ENCODE data around the gene LANCL3.

GRCh38 chrX:37572108-37572587 lies 687 bp downstream of the LANCL3 start:
- TF ChIP-seq, protein P1, sequence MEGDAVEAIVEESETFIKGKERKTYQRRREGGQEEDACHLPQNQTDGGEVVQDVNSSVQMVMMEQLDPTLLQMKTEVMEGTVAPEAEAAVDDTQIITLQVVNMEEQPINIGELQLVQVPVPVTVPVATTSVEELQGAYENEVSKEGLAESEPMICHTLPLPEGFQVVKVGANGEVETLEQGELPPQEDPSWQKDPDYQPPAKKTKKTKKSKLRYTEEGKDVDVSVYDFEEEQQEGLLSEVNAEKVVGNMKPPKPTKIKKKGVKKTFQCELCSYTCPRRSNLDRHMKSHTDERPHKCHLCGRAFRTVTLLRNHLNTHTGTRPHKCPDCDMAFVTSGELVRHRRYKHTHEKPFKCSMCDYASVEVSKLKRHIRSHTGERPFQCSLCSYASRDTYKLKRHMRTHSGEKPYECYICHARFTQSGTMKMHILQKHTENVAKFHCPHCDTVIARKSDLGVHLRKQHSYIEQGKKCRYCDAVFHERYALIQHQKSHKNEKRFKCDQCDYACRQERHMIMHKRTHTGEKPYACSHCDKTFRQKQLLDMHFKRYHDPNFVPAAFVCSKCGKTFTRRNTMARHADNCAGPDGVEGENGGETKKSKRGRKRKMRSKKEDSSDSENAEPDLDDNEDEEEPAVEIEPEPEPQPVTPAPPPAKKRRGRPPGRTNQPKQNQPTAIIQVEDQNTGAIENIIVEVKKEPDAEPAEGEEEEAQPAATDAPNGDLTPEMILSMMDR (IDR thresholded peaks at IDR 0.05) = peak; percentile 34 to 60 (median 43)
- peak in 2 of 3 donors; percentile 11 to 30 for TF ChIP-seq POLR2AphosphoS5 (IDR thresholded peaks at IDR 0.05)
